Measurements from ENCODE around the gene WBP4. TPM values are rescaled to one million over a fixed set of nuclear protein-coding genes. Genes with fewer than 3 reads are reported as not detected.
A peak's percentile ranks its signal among the peaks of the same experiment; 100 is the strongest.

WBP4 gene
- total and polyA plus RNA-seq, 2 of the 13 experiments (the other 11 are each of a cell fraction or from before 2014, with no cell fraction given), result 6.7 to 11.7 TPM

- TF ChIP-seq HMGXB4 (CRISPR knock-in tag; IDR thresholded peaks at IDR 0.05; ENCODE audit: borderline replicate concordance in 1 of 2, low read depth in 1 of 2) (peak; percentile 67 to 79; a peak in 2 of 4 replicates), ZBTB8A (CRISPR knock-in tag; IDR thresholded peaks at IDR 0.05; ENCODE audit: borderline replicate concordance, low read depth) (no peak), MBNL3 (CRISPR knock-in tag; conservative IDR thresholded peaks at IDR 0.05) (no peak), IRF1 (CRISPR knock-in tag; IDR thresholded peaks at IDR 0.05; ENCODE audit: low read depth) (no peak; the same call in 1 of the 2 replicates), POLR2G (IDR thresholded peaks at IDR 0.05; ENCODE audit: low read depth, low read length) (peak; percentile 85), KDM5A (IDR thresholded peaks at IDR 0.05; ENCODE audit: borderline replicate concordance, low read length) (peak; percentile 80), TAF15 (IDR thresholded peaks at IDR 0.05; ENCODE audit: low read depth, low read length, poor library complexity, severe bottlenecking) (no peak), KDM4B (CRISPR knock-in tag; IDR thresholded peaks at IDR 0.05) (no peak; the same call in 1 of the 2 replicates), MLX (CRISPR knock-in tag; IDR thresholded peaks at IDR 0.05) (0 out of 2 replicates have a peak, but pooled peaks have one; percentile 32), KAT2B (IDR thresholded peaks at IDR 0.05; ENCODE audit: borderline replicate concordance, low read depth, low read length) (no peak), ZZZ3 (CRISPR knock-in tag; IDR thresholded peaks at IDR 0.05; ENCODE audit: borderline replicate concordance) (peak; percentile 74; the same call in 1 of the 2 replicates), U2AF1 (optimal IDR thresholded peaks at IDR 0.05; ENCODE audit: low read depth, low read length) (no peak), MLLT10 (CRISPR knock-in tag; IDR thresholded peaks at IDR 0.05) (no peak), ZKSCAN5 (CRISPR knock-in tag; IDR thresholded peaks at IDR 0.05) (peak; percentile 76; the same call in 1 of the 2 replicates), CBX1 (IDR thresholded peaks at IDR 0.05; ENCODE audit: low read depth) (peak; percentile 74), ZNF34 (CRISPR knock-in tag; IDR thresholded peaks at IDR 0.05; ENCODE audit: borderline replicate concordance) (no peak), ZNF282 (IDR thresholded peaks at IDR 0.05; ENCODE audit: partially characterized antibody) (no peak), TCF7 (IDR thresholded peaks at IDR 0.05; ENCODE audit: low read depth) (no peak), CHD4 (IDR thresholded peaks at IDR 0.05; ENCODE audit: borderline replicate concordance, low read length) (no peak), ZFP36L2 (CRISPR knock-in tag; IDR thresholded peaks at IDR 0.05) (no peak), ZMYM4 (CRISPR knock-in tag; IDR thresholded peaks at IDR 0.05) (peak; percentile 97), SP5 (CRISPR knock-in tag; IDR thresholded peaks at IDR 0.05; ENCODE audit: borderline replicate concordance, low read depth) (peak; percentile 92), YEATS4 (CRISPR knock-in tag; IDR thresholded peaks at IDR 0.05; ENCODE audit: borderline replicate concordance) (peak; percentile 62), THYN1 (CRISPR knock-in tag; IDR thresholded peaks at IDR 0.05; ENCODE audit: borderline replicate concordance, low read depth) (peak; percentile 80; the same call in 1 of the 2 replicates), ZNF33B (CRISPR knock-in tag; IDR thresholded peaks at IDR 0.05) (peak; percentile 16; the same call in 1 of the 2 replicates), ZNF619 (CRISPR knock-in tag; IDR thresholded peaks at IDR 0.05) (peak; percentile 36), JUN (CRISPR knock-in tag; IDR thresholded peaks at IDR 0.05) (no peak; the same call in 1 of the 2 replicates)
Observed at GRCh38 chr13:41061075-41061913, at the start of gene WBP4 (continued).

Measured in HepG2 (cell line).